Activated CD4-positive, alpha-beta T cell treated with anti-CD3 and anti-CD28 coated beads, Interleukin-2, amount 10 ng/mL, durations not matched to agents 7 days and 5 days (primary cell): ENCODE measurements around the gene SLCO4A1. TPM values are rescaled to one million over a fixed set of nuclear protein-coding genes. Genes with fewer than 3 reads are reported as not detected.

Experiments
- CTCF ChIA-PET: fragments of 350-600 bp; sonication (Branson Sonifier 250); formaldehyde crosslinking; loops from one replicate; lab custom pipeline; 2021; ENCODE audit warnings: antibody characterized with exemption; lab: Charles Lee
- POLR2A ChIA-PET: fragments of 350-600 bp; sonication (Branson Sonifier 250); formaldehyde crosslinking; loops from one replicate; lab custom pipeline; 2021; ENCODE audit warnings: antibody characterized with exemption; lab: Charles Lee
- DNase-seq: peaks from one replicate; pipeline ENCODE4 v3.0.0-alpha.2; 2020
- H3K27ac Mint-ChIP-seq: one replicate; pipeline ENCODE4 v1.8.0; 2021; ENCODE audit warnings: mild to moderate bottlenecking, moderate library complexity, mixed read lengths
- H3K27me3 Mint-ChIP-seq: one replicate; pipeline ENCODE4 v1.8.0; 2021; ENCODE audit warnings: mixed read lengths
- H3K36me3 Mint-ChIP-seq: one replicate; pipeline ENCODE4 v1.8.0; 2021; ENCODE audit warnings: low read depth, mixed read lengths
- H3K4me1 Mint-ChIP-seq: one replicate; pipeline ENCODE4 v1.8.0; 2021; ENCODE audit warnings: mixed read lengths
- H3K4me3 Mint-ChIP-seq: one replicate; pipeline ENCODE4 v1.8.0; 2021; ENCODE audit warnings: mild to moderate bottlenecking, moderate library complexity, mixed read lengths
- H3K9me3 Mint-ChIP-seq: one replicate; pipeline ENCODE4 v1.8.0; 2021; ENCODE audit warnings: mixed read lengths
- total RNA-seq, 2 experiments: library from RNA; stranded (reverse); gene quantifications; one replicate each; pipeline ENCODE4 v1.2.3, GENCODE V29; 2021

Gene SLCO4A1, protein sequence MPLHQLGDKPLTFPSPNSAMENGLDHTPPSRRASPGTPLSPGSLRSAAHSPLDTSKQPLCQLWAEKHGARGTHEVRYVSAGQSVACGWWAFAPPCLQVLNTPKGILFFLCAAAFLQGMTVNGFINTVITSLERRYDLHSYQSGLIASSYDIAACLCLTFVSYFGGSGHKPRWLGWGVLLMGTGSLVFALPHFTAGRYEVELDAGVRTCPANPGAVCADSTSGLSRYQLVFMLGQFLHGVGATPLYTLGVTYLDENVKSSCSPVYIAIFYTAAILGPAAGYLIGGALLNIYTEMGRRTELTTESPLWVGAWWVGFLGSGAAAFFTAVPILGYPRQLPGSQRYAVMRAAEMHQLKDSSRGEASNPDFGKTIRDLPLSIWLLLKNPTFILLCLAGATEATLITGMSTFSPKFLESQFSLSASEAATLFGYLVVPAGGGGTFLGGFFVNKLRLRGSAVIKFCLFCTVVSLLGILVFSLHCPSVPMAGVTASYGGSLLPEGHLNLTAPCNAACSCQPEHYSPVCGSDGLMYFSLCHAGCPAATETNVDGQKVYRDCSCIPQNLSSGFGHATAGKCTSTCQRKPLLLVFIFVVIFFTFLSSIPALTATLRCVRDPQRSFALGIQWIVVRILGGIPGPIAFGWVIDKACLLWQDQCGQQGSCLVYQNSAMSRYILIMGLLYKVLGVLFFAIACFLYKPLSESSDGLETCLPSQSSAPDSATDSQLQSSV
- 10 to 100 TPM; 54.2 to 55.2 TPM for total RNA-seq

DNA sequence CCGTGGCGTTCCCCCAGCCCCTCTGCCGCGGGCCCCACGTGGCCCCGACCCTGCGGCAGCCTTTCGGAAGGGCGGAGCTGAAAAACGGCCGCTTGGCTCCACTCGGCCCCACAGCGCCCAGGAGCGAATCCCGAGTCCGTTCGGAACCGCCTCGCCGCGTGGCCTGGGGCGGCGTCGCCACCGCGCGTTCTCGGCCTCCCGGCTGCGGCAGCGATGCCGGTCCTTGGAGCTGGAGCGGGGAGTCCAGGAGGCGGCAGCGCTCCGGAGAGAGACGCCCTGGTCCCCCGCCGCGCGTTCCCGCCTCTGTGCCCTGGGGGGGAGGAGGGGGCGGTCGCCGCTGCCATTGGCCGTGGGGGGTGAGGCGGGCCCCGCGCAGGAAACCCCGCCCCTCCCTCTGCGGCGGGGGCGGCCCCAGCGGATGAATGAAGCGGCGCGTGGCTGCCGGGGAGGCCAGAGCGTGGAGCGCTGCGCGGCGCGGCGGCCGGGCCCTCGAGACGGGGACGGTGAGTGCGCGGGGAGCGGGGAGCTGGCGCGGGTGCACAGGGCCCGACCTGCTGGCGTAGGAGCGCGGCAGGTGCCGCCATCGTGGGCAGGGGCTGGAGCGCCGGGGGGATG is at the start of gene SLCO4A1:
TSS of gene SLCO4A1 (plus strand) at position 453 of the 615 bp plus-strand sequence. CDS start 13,952 bp downstream, outside the sequence.
- Mint-ChIP-seq H3K27ac (peak within 1 kb of the TSS; percentile 89), H3K4me1 (peaks cover 43% of the 10 kb centered on the region), H3K27me3 (peaks cover 16% of the 10 kb centered on the region), H3K36me3 (peaks cover 18% of the 10 kb centered on the region), H3K9me3 (no peaks in the 10 kb centered on the region), H3K4me3 (peak within 1 kb of the TSS; percentile 90)
- DNase-seq = peak; percentile 91
- ChIA-PET POLR2A (interaction anchor here (1.1 to 1.8 kb wide), 2 partner anchors 9 to 19 kb away, joined by 3 to 5 read pairs; no protein-coding TSS in a partner anchor), CTCF (interaction anchor here (0.6 to 2.2 kb wide), 7 partner anchors 9 to 173 kb away, joined by 3 to 10 read pairs (median 4); no protein-coding TSS in a partner anchor)

DNA sequence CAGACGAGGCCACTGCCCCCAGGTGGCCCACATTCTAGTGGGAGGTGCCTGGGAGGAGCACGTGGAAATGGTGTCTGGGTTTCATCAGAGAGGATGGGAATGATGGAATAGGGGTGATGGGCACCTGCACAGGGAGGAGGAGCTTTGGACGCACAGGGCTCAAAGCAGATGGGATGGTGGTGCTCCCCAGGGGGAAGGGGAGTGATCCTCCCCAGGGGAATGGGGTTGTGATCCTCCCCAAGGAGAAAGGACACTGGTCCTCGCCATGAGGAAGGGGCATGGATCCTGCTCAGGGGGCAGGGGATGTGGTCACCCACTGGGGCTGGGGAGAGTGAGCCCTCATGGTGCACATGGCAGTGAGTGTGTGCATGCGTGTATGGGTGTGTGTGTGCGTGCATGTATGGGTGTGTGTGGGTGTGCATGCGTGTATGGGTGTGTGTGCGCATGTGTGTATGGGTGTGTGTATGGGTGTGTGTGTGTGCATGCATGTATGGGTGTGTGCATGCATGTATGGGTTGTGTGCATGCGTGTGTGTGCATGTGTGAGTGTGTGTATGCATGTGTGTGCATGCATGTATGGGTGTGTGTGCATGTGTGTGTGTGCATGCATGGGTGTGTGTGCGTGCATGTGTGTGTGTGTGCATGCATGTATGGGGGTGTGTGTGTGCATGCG is 49.7 kb upstream of the SLCO4A1 start:
- Mint-ChIP-seq H3K36me3 (no peaks in the 10 kb centered on the region), H3K27ac (no peak overlapping the region), H3K27me3 (peaks cover 19% of the 10 kb centered on the region), H3K4me1 (peaks cover 3% of the 10 kb centered on the region), H3K4me3 (no peak overlapping the region), H3K9me3 (no peaks in the 10 kb centered on the region)
- POLR2A ChIA-PET = no interaction called here
- DNase-seq = no peak
- CTCF ChIA-PET = interaction anchor here (1.1 kb wide), 1 partner anchor 22 kb away, joined by 3 read pairs; no protein-coding TSS in a partner anchor

DNA sequence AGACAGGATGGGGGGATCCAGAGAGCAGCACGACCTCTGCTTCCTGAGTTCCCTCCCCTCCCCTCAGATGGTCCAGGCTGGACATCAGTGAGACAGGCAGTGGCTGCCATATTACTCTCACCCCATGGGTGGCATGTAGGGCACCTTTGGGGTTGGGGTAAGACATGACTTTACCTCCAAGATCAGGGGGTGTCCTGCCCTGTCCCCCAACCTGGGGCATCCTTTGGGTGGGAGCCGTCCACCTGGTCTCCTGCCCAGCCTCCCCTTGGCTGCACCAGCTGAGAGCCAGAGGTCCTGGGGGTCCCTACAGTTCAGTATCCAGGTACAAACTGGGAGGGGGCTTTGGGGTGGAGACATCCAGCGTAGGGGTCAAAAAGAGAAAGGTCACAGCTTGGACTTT is 48.7 kb upstream of the SLCO4A1 start:
- POLR2A ChIA-PET = no interaction called here
- peaks cover 27% of the 10 kb centered on the region for H3K27me3 Mint-ChIP-seq
- H3K9me3 Mint-ChIP-seq = no peaks in the 10 kb centered on the region
- H3K4me3 Mint-ChIP-seq = no peak overlapping the region
- no peaks in the 10 kb centered on the region for H3K36me3 Mint-ChIP-seq
- DNase-seq = no peak
- H3K27ac Mint-ChIP-seq = no peak overlapping the region
- CTCF ChIA-PET = interaction anchor here (1.1 kb wide), 1 partner anchor 23 kb away, joined by 3 read pairs; no protein-coding TSS in a partner anchor
- H3K4me1 Mint-ChIP-seq = peaks cover 8% of the 10 kb centered on the region

DNA sequence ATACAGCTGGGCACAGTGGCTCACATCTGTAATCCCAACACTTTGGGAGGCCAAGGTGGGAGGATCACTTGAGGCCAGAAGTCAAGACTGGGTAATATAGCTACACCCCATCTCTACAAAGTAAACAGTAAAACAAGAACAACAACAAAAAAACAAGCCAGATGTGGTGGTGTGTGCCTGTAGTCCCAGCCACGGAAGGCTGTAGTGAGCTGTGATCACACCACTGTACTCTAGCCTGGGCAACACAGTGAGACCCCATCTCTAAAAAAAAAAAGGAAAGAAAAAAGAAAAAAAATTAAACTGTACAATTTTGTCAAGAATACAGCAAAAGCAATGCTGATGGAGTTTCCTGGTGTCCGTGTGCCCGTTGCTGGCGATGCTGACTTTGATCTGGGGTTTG is 47.2 kb upstream of the SLCO4A1 start:
- CTCF ChIA-PET = no interaction called here
- DNase-seq = no peak
- Mint-ChIP-seq H3K27ac (no peak overlapping the region), H3K9me3 (no peaks in the 10 kb centered on the region), H3K4me3 (no peak overlapping the region), H3K4me1 (peaks cover 12% of the 10 kb centered on the region), H3K36me3 (no peaks in the 10 kb centered on the region), H3K27me3 (peaks cover 32% of the 10 kb centered on the region)
- POLR2A ChIA-PET = no interaction called here

DNA sequence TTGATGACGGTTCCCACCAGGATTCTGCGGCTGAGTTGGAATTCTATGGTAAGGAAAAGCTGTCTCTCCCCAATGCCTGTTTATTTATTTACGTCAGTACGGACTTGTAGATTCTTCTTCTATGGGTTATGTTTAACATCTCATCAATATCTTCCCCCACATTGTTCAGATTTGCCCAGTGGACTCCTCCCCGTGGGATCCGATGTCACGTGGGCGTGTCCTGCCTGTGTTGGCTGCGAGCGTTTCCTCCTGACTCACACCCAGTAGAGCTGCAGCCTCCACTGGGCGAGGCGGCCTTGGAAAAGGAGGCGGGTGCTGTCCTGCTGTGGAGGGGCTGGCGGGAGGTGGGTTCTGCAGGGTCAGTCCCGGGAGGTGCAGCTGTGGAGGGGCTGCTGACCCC is 46.8 kb upstream of the SLCO4A1 start:
- H3K9me3 Mint-ChIP-seq = no peaks in the 10 kb centered on the region
- ChIA-PET CTCF (interaction anchor here (0.7 kb wide), 1 partner anchor 128 kb away, joined by 4 read pairs; no protein-coding TSS in a partner anchor), POLR2A (no interaction called here)
- peaks cover 12% of the 10 kb centered on the region for H3K4me1 Mint-ChIP-seq
- no peak overlapping the region for H3K4me3 Mint-ChIP-seq
- DNase-seq = no peak
- H3K27ac Mint-ChIP-seq = no peak overlapping the region
- no peaks in the 10 kb centered on the region for H3K36me3 Mint-ChIP-seq
- peaks cover 35% of the 10 kb centered on the region for H3K27me3 Mint-ChIP-seq

DNA sequence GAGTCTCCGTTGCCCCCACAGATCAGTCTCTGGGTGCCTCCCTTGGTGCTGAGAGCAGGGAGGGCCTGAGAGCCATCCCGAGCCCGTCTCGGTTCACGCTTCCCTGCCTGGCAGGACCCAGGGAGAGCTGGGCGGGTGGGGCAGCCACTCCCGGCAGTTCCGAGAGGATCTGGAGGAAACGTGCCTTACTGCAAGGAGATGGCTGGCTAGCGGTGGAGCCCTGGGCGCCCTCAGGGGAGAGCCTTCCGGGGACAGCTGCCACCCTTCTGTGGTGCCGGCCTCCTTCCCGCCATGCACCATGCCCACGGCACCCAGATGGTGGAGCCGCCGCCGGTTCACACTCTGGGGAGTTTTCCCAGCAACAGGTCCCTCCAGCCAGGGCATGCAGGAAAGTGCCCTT is 45.8 kb upstream of the SLCO4A1 start:
- H3K36me3 Mint-ChIP-seq = no peaks in the 10 kb centered on the region
- H3K4me1 Mint-ChIP-seq = peaks cover 15% of the 10 kb centered on the region
- ChIA-PET CTCF (no interaction called here), POLR2A (no interaction called here)
- no peak overlapping the region for H3K27ac Mint-ChIP-seq
- no peaks in the 10 kb centered on the region for H3K9me3 Mint-ChIP-seq
- peaks cover 45% of the 10 kb centered on the region for H3K27me3 Mint-ChIP-seq
- no peak for DNase-seq
- no peak overlapping the region for H3K4me3 Mint-ChIP-seq

DNA sequence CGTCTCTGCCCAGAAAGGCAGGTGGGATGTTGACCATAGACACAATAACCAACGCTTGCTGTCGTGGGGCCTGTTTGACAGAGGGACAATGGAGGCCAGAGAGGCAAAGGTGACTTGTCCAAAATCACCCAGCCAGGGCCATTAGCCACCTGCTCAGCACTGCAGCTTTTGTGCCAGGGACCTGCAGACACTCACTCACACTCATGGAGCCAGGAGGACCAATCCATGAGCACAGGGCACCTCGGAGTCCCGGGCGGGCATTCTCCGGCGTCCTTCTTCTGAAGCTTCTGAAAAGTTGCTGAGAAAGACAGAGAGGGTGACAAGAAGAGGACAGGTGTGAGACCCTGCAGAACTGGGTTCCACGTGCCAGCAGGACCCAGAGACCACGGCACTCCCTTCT is 45.4 kb upstream of the SLCO4A1 start:
- no peak overlapping the region for H3K4me3 Mint-ChIP-seq
- H3K9me3 Mint-ChIP-seq = no peaks in the 10 kb centered on the region
- H3K36me3 Mint-ChIP-seq = no peaks in the 10 kb centered on the region
- H3K27me3 Mint-ChIP-seq = peaks cover 49% of the 10 kb centered on the region
- ChIA-PET POLR2A (no interaction called here), CTCF (no interaction called here)
- peaks cover 17% of the 10 kb centered on the region for H3K4me1 Mint-ChIP-seq
- no peak for DNase-seq
- H3K27ac Mint-ChIP-seq = no peak overlapping the region

DNA sequence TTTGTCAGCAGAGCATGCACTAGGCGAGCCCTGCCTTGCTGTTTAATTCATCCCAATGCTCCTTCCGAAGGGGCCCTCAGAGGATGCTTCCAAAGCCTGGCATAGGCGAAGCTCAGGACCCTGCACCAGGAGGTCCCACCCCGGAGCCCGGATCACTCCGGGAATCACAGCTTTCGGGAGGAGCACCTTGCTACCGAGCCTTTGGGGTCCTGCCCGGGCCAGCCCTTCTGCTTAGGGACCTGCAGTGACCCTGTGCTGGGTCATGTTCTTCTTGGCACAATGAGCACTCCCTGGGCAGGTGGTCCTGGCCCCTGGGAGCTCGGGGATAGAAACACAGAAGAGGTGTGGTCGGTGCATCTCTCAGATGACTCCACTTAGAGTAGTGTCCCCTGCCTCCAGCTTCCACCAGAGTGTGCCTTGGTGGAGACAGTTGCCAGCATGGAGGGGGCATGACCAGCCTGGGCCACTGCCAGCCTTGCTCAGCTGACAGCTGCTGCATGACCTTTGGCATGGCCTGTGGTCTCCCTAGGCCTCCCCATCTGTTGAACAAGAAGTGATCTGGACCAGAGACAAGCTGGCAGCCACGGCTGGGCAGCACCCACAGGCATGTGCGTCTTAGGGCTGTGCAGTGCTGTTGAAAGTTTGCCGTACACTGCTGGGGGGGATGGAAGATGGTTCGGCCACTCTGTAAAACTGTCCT is 44.7 kb upstream of the SLCO4A1 start:
- ChIA-PET CTCF (no interaction called here), POLR2A (no interaction called here)
- Mint-ChIP-seq H3K27me3 (peaks cover 54% of the 10 kb centered on the region), H3K27ac (no peak overlapping the region), H3K36me3 (no peaks in the 10 kb centered on the region), H3K9me3 (no peaks in the 10 kb centered on the region), H3K4me3 (no peak overlapping the region), H3K4me1 (peaks cover 23% of the 10 kb centered on the region)
- DNase-seq = no peak

DNA sequence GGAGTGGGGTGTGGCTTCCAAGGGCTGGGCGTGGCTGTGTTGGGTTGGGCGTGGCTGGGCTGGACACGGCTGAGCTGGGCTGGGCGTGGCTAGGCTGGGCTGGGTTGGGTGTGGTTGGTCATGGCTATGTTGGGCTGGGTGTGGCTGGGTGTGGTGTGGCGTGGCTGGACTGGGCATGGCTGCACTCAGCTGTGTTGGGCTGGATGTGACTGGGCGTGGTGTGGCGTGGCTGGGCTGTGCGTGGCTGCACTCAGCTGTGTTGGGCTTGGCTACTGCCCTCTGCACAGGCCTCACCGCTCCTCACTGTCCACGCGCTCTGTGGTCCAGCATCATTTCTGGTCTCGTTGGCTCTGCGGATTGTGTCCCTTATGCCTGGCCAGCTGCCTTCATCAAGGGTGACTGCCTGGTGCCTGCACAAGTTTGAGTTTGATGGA is 43.5 kb upstream of the SLCO4A1 start:
- POLR2A ChIA-PET = no interaction called here
- CTCF ChIA-PET = interaction anchor here (1.2 to 3.4 kb wide), 3 partner anchors 9 to 18 kb away, joined by 3 to 10 read pairs (median 5); no protein-coding TSS in a partner anchor
- peaks cover 56% of the 10 kb centered on the region for H3K27me3 Mint-ChIP-seq

DNA sequence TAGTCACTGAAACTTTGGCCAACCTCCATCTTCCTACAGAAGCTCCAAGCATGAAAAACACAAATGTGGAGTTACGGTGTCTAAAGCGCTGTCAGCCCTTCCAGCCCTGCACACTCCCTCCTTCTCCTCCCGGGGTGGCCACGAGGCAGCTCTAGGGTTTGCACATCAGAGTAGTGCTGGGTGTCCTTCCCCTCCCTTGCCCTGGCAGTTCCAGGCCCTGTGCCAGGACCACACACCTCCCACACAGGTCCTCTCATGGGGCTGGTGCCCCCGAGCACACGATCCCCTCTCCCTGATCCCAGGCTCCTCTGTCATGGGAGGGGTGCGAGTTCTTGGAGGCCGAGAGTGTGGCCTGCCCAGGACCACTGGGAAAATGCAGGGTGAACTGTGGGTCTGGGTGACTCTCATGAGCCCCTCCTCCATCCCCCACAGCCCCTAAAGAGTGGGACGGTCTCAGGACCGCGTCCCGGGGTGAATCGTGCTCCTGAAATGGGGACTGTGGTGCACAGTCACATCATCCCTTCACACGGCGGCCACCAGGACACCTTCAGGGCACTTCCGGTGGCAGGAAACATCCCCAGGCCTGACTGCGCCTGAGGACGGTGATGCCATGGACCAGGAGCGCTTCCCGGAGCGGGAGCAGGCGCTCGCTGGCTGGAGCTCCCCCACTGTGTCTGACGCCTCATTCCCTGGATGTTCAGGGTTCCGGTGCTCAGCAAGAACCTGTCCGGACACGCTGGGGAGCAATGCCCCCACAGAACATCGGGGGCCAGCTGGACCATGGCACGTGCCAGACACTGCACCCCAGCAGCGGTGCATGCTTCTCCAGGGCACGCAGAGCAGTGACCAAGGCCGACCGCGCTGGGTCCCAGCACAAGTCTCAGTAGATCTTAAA is 42.8 kb upstream of the SLCO4A1 start:
- DNase-seq = no peak
- Mint-ChIP-seq H3K36me3 (no peaks in the 10 kb centered on the region), H3K9me3 (no peaks in the 10 kb centered on the region), H3K4me1 (peaks cover 37% of the 10 kb centered on the region), H3K27me3 (peaks cover 56% of the 10 kb centered on the region), H3K27ac (no peak overlapping the region), H3K4me3 (no peak overlapping the region)
- ChIA-PET CTCF (interaction anchor here (0.7 to 3.4 kb wide), 4 partner anchors 10 to 23 kb away, joined by 3 to 10 read pairs (median 4); no protein-coding TSS in a partner anchor), POLR2A (no interaction called here)

More for the DNA sequence above, 43.5 kb upstream of the SLCO4A1 start:
- no peaks in the 10 kb centered on the region for H3K36me3 Mint-ChIP-seq
- no peaks in the 10 kb centered on the region for H3K9me3 Mint-ChIP-seq
- H3K4me3 Mint-ChIP-seq = no peak overlapping the region
- no peak for DNase-seq
- H3K27ac Mint-ChIP-seq = no peak overlapping the region
- peaks cover 32% of the 10 kb centered on the region for H3K4me1 Mint-ChIP-seq

DNA sequence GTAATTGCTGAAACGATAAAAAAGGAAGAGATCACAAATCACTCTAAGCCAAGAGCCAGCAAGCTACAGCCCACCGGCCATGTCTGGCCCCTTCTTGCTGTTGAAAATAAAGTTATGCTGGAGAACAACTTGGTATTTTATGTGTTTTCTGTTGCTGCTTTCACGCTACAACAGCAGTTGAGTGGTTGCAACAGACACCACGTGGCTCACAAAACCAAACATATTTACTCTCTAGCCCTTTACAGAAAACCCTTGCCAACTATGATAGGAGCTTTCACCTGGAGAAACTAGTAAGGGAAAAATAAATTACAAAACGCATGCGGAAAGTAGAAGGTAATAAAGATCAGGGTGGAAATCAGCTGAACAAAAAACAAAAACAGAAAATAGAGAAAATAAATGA is 41.1 kb upstream of the SLCO4A1 start:
- H3K27ac Mint-ChIP-seq = no peak overlapping the region
- no peaks in the 10 kb centered on the region for H3K9me3 Mint-ChIP-seq
- CTCF ChIA-PET = interaction anchor here (3.4 kb wide), 1 partner anchor 16 kb away, joined by 10 read pairs; no protein-coding TSS in a partner anchor
- peaks cover 34% of the 10 kb centered on the region for H3K4me1 Mint-ChIP-seq
- H3K36me3 Mint-ChIP-seq = no peaks in the 10 kb centered on the region
- POLR2A ChIA-PET = no interaction called here
- H3K4me3 Mint-ChIP-seq = no peak overlapping the region
- peaks cover 47% of the 10 kb centered on the region for H3K27me3 Mint-ChIP-seq
- DNase-seq = no peak
